IPS-18a (cell line): ENCODE data around the gene TOMM40L.

Experiments
- H3K27ac ChIP-seq: one replicate; pipeline ENCODE4 v1.5.1; 2013; ENCODE audit warnings: low read length
- H3K27me3 ChIP-seq: one replicate; pipeline ENCODE4 v1.6.1; 2013; ENCODE audit warnings: mild to moderate bottlenecking, low read length; ENCODE audit not compliant: control insufficient read depth, insufficient read depth
- H3K36me3 ChIP-seq: one replicate; pipeline ENCODE4 v1.6.1; 2013; ENCODE audit warnings: low read depth, low read length; ENCODE audit not compliant: control insufficient read depth
- H3K4me1 ChIP-seq: one replicate; pipeline ENCODE4 v1.6.1; 2013; ENCODE audit warnings: low read depth, low read length; ENCODE audit not compliant: control insufficient read depth
- H3K4me3 ChIP-seq: one replicate; pipeline ENCODE4 v1.5.1; 2013; ENCODE audit warnings: low read length
- H3K9ac ChIP-seq: one replicate; pipeline ENCODE4 v1.6.1; 2013; ENCODE audit warnings: mild to moderate bottlenecking, low read length, moderate library complexity
- H3K9me3 ChIP-seq: one replicate; pipeline ENCODE4 v1.6.1; 2013; ENCODE audit warnings: low read depth, low read length; ENCODE audit not compliant: control insufficient read depth

Gene TOMM40L

GRCh38 chr1:161261261-161262235 lies 35.7 kb downstream of the TOMM40L start:
- peaks cover 50% of the 10 kb centered on the region for H3K27me3 ChIP-seq
- no peaks in the 10 kb centered on the region for H3K36me3 ChIP-seq
- H3K4me1 ChIP-seq = peaks cover 10% of the 10 kb centered on the region
- peaks cover 3% of the 10 kb centered on the region for H3K9me3 ChIP-seq
- no peak overlapping the region for H3K4me3 ChIP-seq
- H3K27ac ChIP-seq = no peak overlapping the region
- H3K9ac ChIP-seq = no peak overlapping the region

- no peak overlapping the region for H3K9ac ChIP-seq
- no peaks in the 10 kb centered on the region for H3K9me3 ChIP-seq
- H3K4me3 ChIP-seq = no peak overlapping the region
- peaks cover 22% of the 10 kb centered on the region for H3K27me3 ChIP-seq
- no peak overlapping the region for H3K27ac ChIP-seq
- peaks cover 6% of the 10 kb centered on the region for H3K4me1 ChIP-seq
- no peaks in the 10 kb centered on the region for H3K36me3 ChIP-seq
These were observed 39.4 kb downstream of the TOMM40L start for GRCh38 chr1:161265305-161265704.

- Histone ChIP-seq H3K9me3 (no peaks in the 10 kb centered on the region), H3K9ac (no peak overlapping the region), H3K27ac (no peak overlapping the region), H3K27me3 (peaks cover 13% of the 10 kb centered on the region), H3K4me1 (peaks cover 6% of the 10 kb centered on the region), H3K36me3 (no peaks in the 10 kb centered on the region), H3K4me3 (no peak overlapping the region)
These were observed 40.3 kb downstream of the TOMM40L start for GRCh38 chr1:161266202-161266601.

- Histone ChIP-seq H3K27me3 (peaks cover 7% of the 10 kb centered on the region), H3K4me1 (peaks cover 6% of the 10 kb centered on the region), H3K9ac (no peak overlapping the region), H3K36me3 (no peaks in the 10 kb centered on the region), H3K4me3 (no peak overlapping the region), H3K9me3 (no peaks in the 10 kb centered on the region), H3K27ac (no peak overlapping the region)
These were observed 41.0 kb downstream of the TOMM40L start for GRCh38 chr1:161266836-161267235.

- Histone ChIP-seq H3K4me1 (peaks cover 6% of the 10 kb centered on the region), H3K27me3 (peaks cover 6% of the 10 kb centered on the region), H3K4me3 (no peak overlapping the region), H3K36me3 (no peaks in the 10 kb centered on the region), H3K27ac (no peak overlapping the region), H3K9ac (no peak overlapping the region), H3K9me3 (no peaks in the 10 kb centered on the region)
These were observed 41.5 kb downstream of the TOMM40L start for GRCh38 chr1:161267321-161267720.

GRCh38 chr1:161273402-161273801 lies 47.5 kb downstream of the TOMM40L start:
- Histone ChIP-seq H3K4me3 (no peak overlapping the region), H3K36me3 (no peaks in the 10 kb centered on the region), H3K4me1 (no peaks in the 10 kb centered on the region), H3K9ac (no peak overlapping the region), H3K9me3 (no peaks in the 10 kb centered on the region), H3K27ac (no peak overlapping the region), H3K27me3 (no peaks in the 10 kb centered on the region)

GRCh38 chr1:161274874-161275273 lies 49.0 kb downstream of the TOMM40L start:
- Histone ChIP-seq H3K27me3 (no peaks in the 10 kb centered on the region), H3K27ac (no peak overlapping the region), H3K36me3 (no peaks in the 10 kb centered on the region), H3K4me3 (no peak overlapping the region), H3K9me3 (no peaks in the 10 kb centered on the region), H3K4me1 (no peaks in the 10 kb centered on the region), H3K9ac (no peak overlapping the region)
